H1 (cell line): ENCODE measurements around the gene PHGDH.

Source experiments
- ASH2L ChIP-seq: fragments of 200-600, 300-600 bp; sonication (generic); IDR thresholded peaks from one replicate; pipeline ENCODE4 v1.7.1; 2017; ENCODE audit warnings: low read length
- CEBPB ChIP-seq: IDR thresholded peaks from 2 replicates; pipeline ENCODE4 v1.6.1; 2012; ENCODE audit warnings: low read depth, low read length
- CREB1 ChIP-seq: IDR thresholded peaks from 2 replicates; pipeline ENCODE4 v1.6.1; 2012; ENCODE audit warnings: inconsistent platforms
- EP300 ChIP-seq, 2 experiments: IDR thresholded peaks; 1 replicate in 1 of 2; 2 replicates in 1 of 2; pipeline ENCODE4 v1.6.1; 2011 to 2012; ENCODE audit warnings: low read depth in 2 of 2, low read length in 2 of 2, mild to moderate bottlenecking in 2 of 2, borderline replicate concordance in 1 of 2, inconsistent platforms in 1 of 2, moderate library complexity in 1 of 2
- EZH2 ChIP-seq: fragments of 200-600 bp; sonication (generic); IDR thresholded peaks from 2 replicates; pipeline ENCODE4 v1.7.1; 2012; ENCODE audit warnings: low read depth, mild to moderate bottlenecking, moderate library complexity, low read length, inconsistent platforms; ENCODE audit not compliant: severe bottlenecking
- HDAC2 ChIP-seq, 2 experiments: fragments of 300-600 bp in 1 of 2; sonication (generic) in 1 of 2; IDR thresholded peaks; 2 replicates each; pipeline ENCODE4 v1.6.1; 2011 to 2012; ENCODE audit warnings: low read depth in 2 of 2, low read length in 2 of 2, mild to moderate bottlenecking in 2 of 2, moderate library complexity in 2 of 2, borderline replicate concordance in 1 of 2, inconsistent platforms in 1 of 2
- HDAC6 ChIP-seq: IDR thresholded peaks from one replicate; pipeline ENCODE4 v1.7.1; 2012; ENCODE audit warnings: low read depth, mild to moderate bottlenecking, inconsistent platforms, low read length, moderate library complexity
- KDM1A ChIP-seq: fragments of 200-600, 300-600 bp; sonication (generic); IDR thresholded peaks from 2 replicates; pipeline ENCODE4 v1.7.1; 2016; ENCODE audit warnings: mild to moderate bottlenecking, low read length, borderline replicate concordance
- POLR2A ChIP-seq, 2 experiments: IDR thresholded peaks; 1 replicate in 1 of 2; 2 replicates in 1 of 2; pipeline ENCODE4 v1.6.1; 2011; ENCODE audit warnings: low read depth in 2 of 2, low read length in 2 of 2, mild to moderate bottlenecking in 2 of 2; ENCODE audit errors: control extremely low read depth in 1 of 2
- RAD21 ChIP-seq, 2 experiments: IDR thresholded peaks in 1 of 2; conservative IDR thresholded peaks in 1 of 2; 2 replicates each; pipeline ENCODE4 v1.6.1; 2011; ENCODE audit warnings: low read depth in 2 of 2, low read length in 2 of 2, improper control_type of control experiment in 1 of 2, inconsistent platforms in 1 of 2, mild to moderate bottlenecking in 1 of 2, moderate library complexity in 1 of 2
- SIX5 ChIP-seq: IDR thresholded peaks from 2 replicates; pipeline ENCODE4 v1.6.1; 2011; ENCODE audit warnings: mild to moderate bottlenecking, low read depth, low read length
- TBP ChIP-seq: IDR thresholded peaks from 2 replicates; pipeline ENCODE4 v1.6.1; 2011; ENCODE audit warnings: low read depth, low read length, improper control_type of control experiment
- TF ChIP-seq, protein P1 (sequence below), 3 experiments: IDR thresholded peaks; 1 replicate in 2 of 3; 2 replicates in 1 of 3; pipeline versions ENCODE4 v1.5.1 to v1.6.1; 2011; ENCODE audit warnings: low read length in 3 of 3, mild to moderate bottlenecking in 3 of 3, inconsistent platforms in 2 of 3, low read depth in 1 of 3, moderate library complexity in 1 of 3; ENCODE audit not compliant: insufficient read depth in 1 of 3; ENCODE audit errors: control extremely low read depth in 1 of 3

GRCh38 chr1:119674835-119675289, 36.9 kb upstream of the PHGDH start:
- no peak for TF ChIP-seq EP300 (IDR thresholded peaks at IDR 0.05; ENCODE audit: borderline replicate concordance in 1 of 2, low read depth in 2 of 2, low read length in 2 of 2)
- TF ChIP-seq, protein P1, sequence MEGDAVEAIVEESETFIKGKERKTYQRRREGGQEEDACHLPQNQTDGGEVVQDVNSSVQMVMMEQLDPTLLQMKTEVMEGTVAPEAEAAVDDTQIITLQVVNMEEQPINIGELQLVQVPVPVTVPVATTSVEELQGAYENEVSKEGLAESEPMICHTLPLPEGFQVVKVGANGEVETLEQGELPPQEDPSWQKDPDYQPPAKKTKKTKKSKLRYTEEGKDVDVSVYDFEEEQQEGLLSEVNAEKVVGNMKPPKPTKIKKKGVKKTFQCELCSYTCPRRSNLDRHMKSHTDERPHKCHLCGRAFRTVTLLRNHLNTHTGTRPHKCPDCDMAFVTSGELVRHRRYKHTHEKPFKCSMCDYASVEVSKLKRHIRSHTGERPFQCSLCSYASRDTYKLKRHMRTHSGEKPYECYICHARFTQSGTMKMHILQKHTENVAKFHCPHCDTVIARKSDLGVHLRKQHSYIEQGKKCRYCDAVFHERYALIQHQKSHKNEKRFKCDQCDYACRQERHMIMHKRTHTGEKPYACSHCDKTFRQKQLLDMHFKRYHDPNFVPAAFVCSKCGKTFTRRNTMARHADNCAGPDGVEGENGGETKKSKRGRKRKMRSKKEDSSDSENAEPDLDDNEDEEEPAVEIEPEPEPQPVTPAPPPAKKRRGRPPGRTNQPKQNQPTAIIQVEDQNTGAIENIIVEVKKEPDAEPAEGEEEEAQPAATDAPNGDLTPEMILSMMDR (IDR thresholded peaks at IDR 0.05; ENCODE audit: control extremely low read depth in 1 of 3, insufficient read depth in 1 of 3, low read depth in 1 of 3, low read length in 3 of 3) = no peak
- no peak for TF ChIP-seq TBP
- no peak for TF ChIP-seq HDAC2 (IDR thresholded peaks at IDR 0.05; ENCODE audit: borderline replicate concordance in 1 of 2, low read depth in 2 of 2, low read length in 2 of 2)
- TF ChIP-seq CREB1 = no peak
- no peak for TF ChIP-seq SIX5
- no peak for TF ChIP-seq POLR2A (IDR thresholded peaks at IDR 0.05; ENCODE audit: control extremely low read depth in 1 of 2, low read depth in 2 of 2, low read length in 2 of 2)
- TF ChIP-seq KDM1A = no peak
- no peak for TF ChIP-seq HDAC6
- TF ChIP-seq EZH2 = no peak
- no peak for TF ChIP-seq RAD21 (IDR thresholded peaks at IDR 0.05 in 1 of 2, conservative IDR thresholded peaks at IDR 0.05 in 1 of 2; ENCODE audit: low read depth in 2 of 2, low read length in 2 of 2)
- no peak for TF ChIP-seq CEBPB
- no peak for TF ChIP-seq ASH2L
